Endothelial cell (in vitro differentiated cells): ENCODE measurements around the gene PHLPP2. TPM values are rescaled to one million over a fixed set of nuclear protein-coding genes. Genes with fewer than 3 reads are reported as not detected.

Experiments
- DNase-seq: peaks from one replicate; pipeline ENCODE4 v3.0.0; 2021; ENCODE audit warnings: low spot score
- H3K27ac Mint-ChIP-seq: one replicate; pipeline ENCODE4 v1.8.0; 2021; ENCODE audit warnings: mixed read lengths, inconsistent platforms; ENCODE audit not compliant: unreplicated experiment
- H3K27me3 Mint-ChIP-seq: one replicate; pipeline ENCODE4 v1.8.0; 2021; ENCODE audit warnings: mild to moderate bottlenecking, moderate library complexity, mixed read lengths, inconsistent platforms; ENCODE audit not compliant: unreplicated experiment
- H3K36me3 Mint-ChIP-seq: one replicate; pipeline ENCODE4 v1.8.0; 2021; ENCODE audit warnings: mild to moderate bottlenecking, low read depth, mixed read lengths, inconsistent platforms; ENCODE audit not compliant: unreplicated experiment
- H3K4me1 Mint-ChIP-seq: one replicate; pipeline ENCODE4 v1.8.0; 2021; ENCODE audit warnings: mild to moderate bottlenecking, mixed read lengths, inconsistent platforms; ENCODE audit not compliant: unreplicated experiment
- H3K4me3 Mint-ChIP-seq: one replicate; pipeline ENCODE4 v1.8.0; 2021; ENCODE audit warnings: mild to moderate bottlenecking, mixed read lengths, inconsistent platforms; ENCODE audit not compliant: unreplicated experiment
- H3K9me3 Mint-ChIP-seq: one replicate; pipeline ENCODE4 v1.8.0; 2021; ENCODE audit warnings: mixed read lengths, inconsistent platforms; ENCODE audit not compliant: unreplicated experiment
- CTCF ChIP-seq: fragments of 200-600 bp; sonication (generic); IDR thresholded peaks from one replicate; pipeline ENCODE4 v1.5.0; 2021; ENCODE audit warnings: antibody characterized with exemption; ENCODE audit not compliant: unreplicated experiment
- total RNA-seq: library from RNA; stranded (reverse); fragmentation: NEBNext Ultra II Directional; extraction: Animal tissue kit (Norgen Biotek cat#: 25700); gene quantifications from one replicate; pipeline ENCODE4 v1.2.1, GENCODE V29; 2021; ENCODE audit not compliant: unreplicated experiment

PHLPP2 gene
- total RNA-seq, 1 donor from 2014 or later = 7.3 TPM

- H3K27ac Mint-ChIP-seq = no peak overlapping the region
- no peaks in the 10 kb centered on the region for H3K9me3 Mint-ChIP-seq
- H3K27me3 Mint-ChIP-seq = no peaks in the 10 kb centered on the region
- DNase-seq = no peak
- no peak overlapping the region for H3K4me3 Mint-ChIP-seq
- no peaks in the 10 kb centered on the region for H3K36me3 Mint-ChIP-seq
- no peaks in the 10 kb centered on the region for H3K4me1 Mint-ChIP-seq
- TF ChIP-seq CTCF = no peak
Measured at GRCh38 chr16:71676236-71676635, 48.3 kb downstream of the PHLPP2 start.

- no peak overlapping the region for H3K4me3 Mint-ChIP-seq
- no peak for DNase-seq
- no peak overlapping the region for H3K27ac Mint-ChIP-seq
- no peak for TF ChIP-seq CTCF
- no peaks in the 10 kb centered on the region for H3K9me3 Mint-ChIP-seq
- H3K4me1 Mint-ChIP-seq = no peaks in the 10 kb centered on the region
- peaks cover under 1% of the 10 kb centered on the region for H3K27me3 Mint-ChIP-seq
- peaks cover 3% of the 10 kb centered on the region for H3K36me3 Mint-ChIP-seq
Measured at GRCh38 chr16:71675380-71675779, 49.1 kb downstream of the PHLPP2 start.

- Mint-ChIP-seq H3K4me3 (no peak overlapping the region), H3K4me1 (no peaks in the 10 kb centered on the region), H3K9me3 (no peaks in the 10 kb centered on the region), H3K36me3 (peaks cover 5% of the 10 kb centered on the region), H3K27ac (no peak overlapping the region), H3K27me3 (peaks cover 2% of the 10 kb centered on the region)
- no peak for DNase-seq
- no peak for TF ChIP-seq CTCF
Measured at GRCh38 chr16:71674229-71674628, 50.3 kb downstream of the PHLPP2 start.

GRCh38 chr16:71673582-71673973, 50.9 kb downstream of the PHLPP2 start:
- TF ChIP-seq CTCF = no peak
- peaks cover 2% of the 10 kb centered on the region for H3K27me3 Mint-ChIP-seq
- H3K36me3 Mint-ChIP-seq = peaks cover 5% of the 10 kb centered on the region
- no peak overlapping the region for H3K27ac Mint-ChIP-seq
- no peaks in the 10 kb centered on the region for H3K9me3 Mint-ChIP-seq
- H3K4me3 Mint-ChIP-seq = no peak overlapping the region
- no peaks in the 10 kb centered on the region for H3K4me1 Mint-ChIP-seq
- DNase-seq = no peak

- DNase-seq = no peak
- Mint-ChIP-seq H3K4me3 (no peak overlapping the region), H3K9me3 (no peaks in the 10 kb centered on the region), H3K27me3 (peaks cover 2% of the 10 kb centered on the region), H3K4me1 (no peaks in the 10 kb centered on the region), H3K36me3 (peaks cover 5% of the 10 kb centered on the region), H3K27ac (no peak overlapping the region)
- no peak for TF ChIP-seq CTCF
Measured at GRCh38 chr16:71672803-71673581, 51.5 kb downstream of the PHLPP2 start.
